ENCODE data around the gene HLA-F. TPM values are rescaled to one million over a fixed set of nuclear protein-coding genes. Genes with fewer than 3 reads are reported as not detected.

HLA-F gene
- total RNA-seq, 4 donors from 2014 or later = 90.4 to 500 (median 306) TPM

DNA sequence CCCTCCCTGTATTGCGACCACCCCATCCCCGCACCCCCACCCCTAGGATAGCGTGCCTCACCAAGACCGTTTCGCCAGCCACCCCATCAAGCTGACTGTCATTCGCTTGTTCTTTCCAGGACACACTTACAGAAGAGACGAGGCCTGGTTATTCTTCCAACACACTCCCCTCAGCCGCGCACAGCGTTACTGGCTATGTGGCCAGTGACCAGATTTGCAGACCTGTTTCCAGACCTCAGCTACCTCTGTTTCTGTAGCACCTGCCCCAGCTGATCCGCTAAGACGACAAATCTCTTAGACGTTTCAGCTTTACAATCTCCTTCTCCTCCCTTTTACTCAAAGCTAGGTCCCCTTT, 26.1 kb downstream of the HLA-F start:
- peaks cover 4 to 29% (median 27%) of the 10 kb centered on the region in 4 donors for H3K4me1 ChIP-seq
- intact Hi-C loops (cut with DNase I; ENCODE audit: low total_unique reads) = no loop called here
- DNase-seq = no peak
- TF ChIP-seq POLR2A (IDR thresholded peaks at IDR 0.05) = no peak
- TF ChIP-seq, protein P1, sequence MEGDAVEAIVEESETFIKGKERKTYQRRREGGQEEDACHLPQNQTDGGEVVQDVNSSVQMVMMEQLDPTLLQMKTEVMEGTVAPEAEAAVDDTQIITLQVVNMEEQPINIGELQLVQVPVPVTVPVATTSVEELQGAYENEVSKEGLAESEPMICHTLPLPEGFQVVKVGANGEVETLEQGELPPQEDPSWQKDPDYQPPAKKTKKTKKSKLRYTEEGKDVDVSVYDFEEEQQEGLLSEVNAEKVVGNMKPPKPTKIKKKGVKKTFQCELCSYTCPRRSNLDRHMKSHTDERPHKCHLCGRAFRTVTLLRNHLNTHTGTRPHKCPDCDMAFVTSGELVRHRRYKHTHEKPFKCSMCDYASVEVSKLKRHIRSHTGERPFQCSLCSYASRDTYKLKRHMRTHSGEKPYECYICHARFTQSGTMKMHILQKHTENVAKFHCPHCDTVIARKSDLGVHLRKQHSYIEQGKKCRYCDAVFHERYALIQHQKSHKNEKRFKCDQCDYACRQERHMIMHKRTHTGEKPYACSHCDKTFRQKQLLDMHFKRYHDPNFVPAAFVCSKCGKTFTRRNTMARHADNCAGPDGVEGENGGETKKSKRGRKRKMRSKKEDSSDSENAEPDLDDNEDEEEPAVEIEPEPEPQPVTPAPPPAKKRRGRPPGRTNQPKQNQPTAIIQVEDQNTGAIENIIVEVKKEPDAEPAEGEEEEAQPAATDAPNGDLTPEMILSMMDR (IDR thresholded peaks at IDR 0.05) = no peak
- no peak for TF ChIP-seq POLR2AphosphoS5 (IDR thresholded peaks at IDR 0.05)
- TF ChIP-seq EP300 (IDR thresholded peaks at IDR 0.05; ENCODE audit: low read depth) = no peak
- H3K36me3 ChIP-seq = no peaks in the 10 kb centered on the region
- in situ Hi-C loops (cut with MboI; ENCODE audit: low pct_ligation_motif_present in 1 of 4, low pct_unique_long_range_greater_than_20kb in 1 of 4, low sequenced_read_pairs in 3 of 4) = loop anchor here in 3 of 4 donors (25.0 kb wide), 2 partner anchors 88 to 263 kb away; partner anchors contain the start of gene HLA-G (in 2 of the 3)
- WGBS, 2 donors (ENCODE audit: low coverage in 1 of 2) = 9% methylated on average over 12 of the region's 13 CpGs; no CpG with 5 or more reads in 1 of the 2 donors
- H3K4me3 ChIP-seq = peak overlapping the region; percentile 43 to 93 (median 78)
- no peaks in the 10 kb centered on the region for H3K9me3 ChIP-seq
- peak overlapping the region; percentile 59 to 78 (median 72) for H3K27ac ChIP-seq
- H3K27me3 ChIP-seq = no peaks in the 10 kb centered on the region

DNA sequence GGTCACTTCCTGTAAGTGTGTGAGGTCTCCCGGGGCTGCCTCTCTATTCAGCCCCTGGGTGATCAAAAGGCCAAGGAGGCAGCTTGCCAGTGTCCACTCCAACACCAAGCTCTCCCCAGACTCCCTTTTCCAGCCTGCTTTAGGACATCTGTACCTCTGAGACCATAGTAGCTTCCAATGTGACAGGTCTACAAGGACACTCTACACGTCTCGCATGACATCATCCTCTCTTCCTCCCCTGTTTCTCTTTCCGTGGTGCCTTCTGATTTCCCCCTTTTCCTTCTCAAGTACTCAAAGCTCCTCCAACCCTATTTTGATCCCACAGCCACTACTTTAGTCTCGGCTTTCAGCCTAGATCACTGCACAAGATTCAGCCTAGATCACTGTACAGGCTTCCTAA, 26.4 kb downstream of the HLA-F start:
- Histone ChIP-seq H3K4me1 (peaks cover 4 to 29% (median 27%) of the 10 kb centered on the region in 4 donors), H3K9me3 (no peaks in the 10 kb centered on the region), H3K27me3 (no peaks in the 10 kb centered on the region), H3K4me3 (peak overlapping the region in 1 of 4 donors; percentile 93), H3K36me3 (no peaks in the 10 kb centered on the region), H3K27ac (peak overlapping the region in 3 of 4 donors; percentile 59 to 78 (median 74))
- TF ChIP-seq POLR2AphosphoS5 (IDR thresholded peaks at IDR 0.05) (no peak), EP300 (IDR thresholded peaks at IDR 0.05; ENCODE audit: low read depth) (no peak), POLR2A (IDR thresholded peaks at IDR 0.05) (no peak)
- TF ChIP-seq, protein P1 (IDR thresholded peaks at IDR 0.05) = no peak
- intact Hi-C loops (cut with DNase I; ENCODE audit: low total_unique reads) (loop anchor here (5.0 kb wide), 1 partner anchor 47 kb away; no protein-coding TSS in a partner anchor), in situ Hi-C loops (cut with MboI; ENCODE audit: low pct_ligation_motif_present in 1 of 4, low pct_unique_long_range_greater_than_20kb in 1 of 4, low sequenced_read_pairs in 3 of 4) (loop anchor here in 3 of 4 donors (25.0 kb wide), 2 partner anchors 88 to 263 kb away; partner anchors contain the start of gene HLA-G (in 2 of the 3))
- 34 to 56% methylated on average over 3 to 5 of the region's 5 CpGs for WGBS, 2 donors (ENCODE audit: low coverage in 1 of 2)
- no peak for DNase-seq

DNA sequence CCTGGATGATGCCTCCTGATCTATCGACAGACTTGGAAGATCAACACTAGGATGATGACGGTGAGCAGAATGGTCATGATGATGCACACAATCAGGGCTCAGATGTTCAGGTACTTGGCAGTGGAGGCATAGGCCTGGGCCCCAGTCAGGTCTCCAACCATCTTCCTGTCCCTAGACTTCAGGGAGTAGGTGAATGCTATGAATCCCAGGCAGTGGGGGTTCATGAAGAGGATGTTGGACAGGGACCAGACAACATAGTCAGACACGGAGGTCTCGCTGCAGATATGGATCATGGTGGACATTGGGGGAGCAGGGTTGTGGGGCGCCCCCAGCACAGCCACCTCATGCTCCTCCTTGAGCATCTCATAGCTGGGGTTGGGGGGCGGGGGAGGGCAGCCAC, 27.5 kb downstream of the HLA-F start:
- WGBS, 2 donors (ENCODE audit: low coverage in 1 of 2) = 83 to 94% methylated on average over 2 to 6 of the region's 6 CpGs
- in situ Hi-C loops (cut with MboI; ENCODE audit: low pct_ligation_motif_present in 1 of 4, low pct_unique_long_range_greater_than_20kb in 1 of 4, low sequenced_read_pairs in 3 of 4) = no loop called here
- TF ChIP-seq POLR2AphosphoS5 (IDR thresholded peaks at IDR 0.05) (no peak), EP300 (IDR thresholded peaks at IDR 0.05; ENCODE audit: low read depth) (no peak), POLR2A (IDR thresholded peaks at IDR 0.05) (no peak)
- TF ChIP-seq, protein P1 (IDR thresholded peaks at IDR 0.05) = no peak
- Histone ChIP-seq H3K27ac (no peak overlapping the region), H3K9me3 (no peaks in the 10 kb centered on the region), H3K36me3 (no peaks in the 10 kb centered on the region), H3K27me3 (no peaks in the 10 kb centered on the region), H3K4me3 (no peak overlapping the region), H3K4me1 (peaks cover 4 to 29% (median 27%) of the 10 kb centered on the region in 4 donors)
- DNase-seq = no peak
- intact Hi-C loops (cut with DNase I; ENCODE audit: low total_unique reads) = loop anchor here (5.0 kb wide), 1 partner anchor 48 kb away; no protein-coding TSS in a partner anchor

- intact Hi-C loops (cut with DNase I; ENCODE audit: low total_unique reads) = loop anchor here (5.0 kb wide), 1 partner anchor 49 kb away; no protein-coding TSS in a partner anchor
- TF ChIP-seq EP300 (IDR thresholded peaks at IDR 0.05; ENCODE audit: low read depth) = no peak
- no peak for TF ChIP-seq POLR2AphosphoS5 (IDR thresholded peaks at IDR 0.05)
- TF ChIP-seq, protein P1 (IDR thresholded peaks at IDR 0.05) = no peak
- no peak for TF ChIP-seq POLR2A (IDR thresholded peaks at IDR 0.05)
- peak overlapping the region in 1 of 4 donors; percentile 93 for H3K27ac ChIP-seq
- peaks cover 4 to 29% (median 27%) of the 10 kb centered on the region in 4 donors for H3K4me1 ChIP-seq
- no peaks in the 10 kb centered on the region for H3K9me3 ChIP-seq
- DNase-seq = no peak
- in situ Hi-C loops (cut with MboI; ENCODE audit: low pct_ligation_motif_present in 1 of 4, low pct_unique_long_range_greater_than_20kb in 1 of 4, low sequenced_read_pairs in 3 of 4) = no loop called here
- peaks cover under 1% of the 10 kb centered on the region for H3K27me3 ChIP-seq
- no peak overlapping the region for H3K4me3 ChIP-seq
- 95 to 100% methylated on average over 3 of the region's 3 CpGs for WGBS, 2 donors (ENCODE audit: low coverage in 1 of 2)
- H3K36me3 ChIP-seq = no peaks in the 10 kb centered on the region
These were observed 28.2 kb downstream of the HLA-F start for GRCh38 chr6:29751480-29751879.
